HG03521 (cell line): ENCODE measurements around the gene TOLLIP.

Experiments
- ATAC-seq: cut with Tn5 transposase; IDR thresholded peaks from one replicate; pipeline ENCODE4 v1.9.1; 2021; ENCODE audit warnings: mild to moderate bottlenecking, moderate library complexity; ENCODE audit not compliant: unreplicated experiment

Gene TOLLIP

GRCh38 chr11:1317993-1318392, 8.6 kb upstream of the TOLLIP start:
- no peak for ATAC-seq

GRCh38 chr11:1317432-1317831, 8.0 kb upstream of the TOLLIP start:
- ATAC-seq = no peak

- no peak for ATAC-seq
Observed at GRCh38 chr11:1310772-1311468, 1.5 kb upstream of the TOLLIP start.

GRCh38 chr11:1310318-1310687, 871 bp upstream of the TOLLIP start:
- no peak for ATAC-seq

- peak; percentile 2 for ATAC-seq
Observed at GRCh38 chr11:1308743-1309497, 512 bp downstream of the TOLLIP start.

GRCh38 chr11:1307998-1308742, 1.3 kb downstream of the TOLLIP start:
- no peak for ATAC-seq

- no peak for ATAC-seq
Observed at GRCh38 chr11:1307163-1307870, 2.1 kb downstream of the TOLLIP start.

- ATAC-seq = no peak
Observed at GRCh38 chr11:1306186-1307162, 3.0 kb downstream of the TOLLIP start.

GRCh38 chr11:1305501-1306056, 3.9 kb downstream of the TOLLIP start:
- ATAC-seq = no peak

GRCh38 chr11:1305063-1305495, 4.4 kb downstream of the TOLLIP start:
- no peak for ATAC-seq

- no peak for ATAC-seq
Observed at GRCh38 chr11:1304380-1304779, 5.1 kb downstream of the TOLLIP start.

GRCh38 chr11:1303973-1304372, 5.5 kb downstream of the TOLLIP start:
- ATAC-seq = no peak

GRCh38 chr11:1303126-1303821, 6.2 kb downstream of the TOLLIP start:
- no peak for ATAC-seq

GRCh38 chr11:1302461-1303125, 6.8 kb downstream of the TOLLIP start:
- ATAC-seq = no peak

- no peak for ATAC-seq
Observed at GRCh38 chr11:1302041-1302460, 7.4 kb downstream of the TOLLIP start.

GRCh38 chr11:1301220-1302000, 8.0 kb downstream of the TOLLIP start:
- ATAC-seq = no peak

- no peak for ATAC-seq
Observed at GRCh38 chr11:1300569-1301187, 8.8 kb downstream of the TOLLIP start.
